Subcutaneous adipose tissue (tissue), 4 donors: ENCODE results near the gene MAP2K2. TPM values are rescaled to one million over a fixed set of nuclear protein-coding genes. Genes with fewer than 3 reads are reported as not detected.

Experiments used
- total RNA-seq, 4 donors: library from RNA; depleted of rRNA; stranded (reverse); fragments of >200 nt; gene quantifications; one replicate each; pipeline ENCODE4 v1.1.0, GENCODE V29; 2016
- TF ChIP-seq, protein P1 (sequence below): fragments of 450-650 bp; IDR thresholded peaks from one replicate; pipeline ENCODE4 v1.5.1; 2016; ENCODE audit warnings: low read depth, mild to moderate bottlenecking, control low read depth, antibody characterized with exemption, moderate library complexity

The MAP2K2 gene
- total RNA-seq, 4 donors from 2014 or later, result 39.3 to 66.1 (median 56.3) TPM

DNA sequence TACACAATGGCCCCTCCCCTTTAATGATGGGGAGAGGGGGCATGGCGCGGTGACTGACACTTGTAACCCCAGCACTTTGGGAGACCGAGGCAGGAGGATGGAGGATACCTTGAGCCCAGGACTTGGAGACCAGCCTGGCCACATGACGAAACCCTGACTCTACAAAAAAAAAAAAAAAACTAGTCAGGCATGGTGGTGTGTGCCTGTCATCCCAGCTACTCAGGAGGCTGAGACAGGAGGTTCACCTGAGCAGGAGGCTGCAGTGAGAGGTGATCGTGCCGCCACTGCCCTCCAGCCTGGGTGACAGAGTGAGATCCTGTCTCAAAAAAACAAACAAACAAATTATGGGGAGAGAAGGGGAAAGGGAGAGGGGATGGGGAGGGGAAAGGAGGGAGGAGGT lies 43.4 kb downstream of the MAP2K2 start:
- TF ChIP-seq, protein P1, sequence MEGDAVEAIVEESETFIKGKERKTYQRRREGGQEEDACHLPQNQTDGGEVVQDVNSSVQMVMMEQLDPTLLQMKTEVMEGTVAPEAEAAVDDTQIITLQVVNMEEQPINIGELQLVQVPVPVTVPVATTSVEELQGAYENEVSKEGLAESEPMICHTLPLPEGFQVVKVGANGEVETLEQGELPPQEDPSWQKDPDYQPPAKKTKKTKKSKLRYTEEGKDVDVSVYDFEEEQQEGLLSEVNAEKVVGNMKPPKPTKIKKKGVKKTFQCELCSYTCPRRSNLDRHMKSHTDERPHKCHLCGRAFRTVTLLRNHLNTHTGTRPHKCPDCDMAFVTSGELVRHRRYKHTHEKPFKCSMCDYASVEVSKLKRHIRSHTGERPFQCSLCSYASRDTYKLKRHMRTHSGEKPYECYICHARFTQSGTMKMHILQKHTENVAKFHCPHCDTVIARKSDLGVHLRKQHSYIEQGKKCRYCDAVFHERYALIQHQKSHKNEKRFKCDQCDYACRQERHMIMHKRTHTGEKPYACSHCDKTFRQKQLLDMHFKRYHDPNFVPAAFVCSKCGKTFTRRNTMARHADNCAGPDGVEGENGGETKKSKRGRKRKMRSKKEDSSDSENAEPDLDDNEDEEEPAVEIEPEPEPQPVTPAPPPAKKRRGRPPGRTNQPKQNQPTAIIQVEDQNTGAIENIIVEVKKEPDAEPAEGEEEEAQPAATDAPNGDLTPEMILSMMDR, result no peak

- TF ChIP-seq, protein P1, result no peak
Observed at GRCh38 chr19:4077800-4078684, 45.9 kb downstream of the MAP2K2 start.

GRCh38 chr19:4077007-4077374 lies 46.9 kb downstream of the MAP2K2 start:
- TF ChIP-seq, protein P1, result no peak

GRCh38 chr19:4075373-4075772 lies 48.5 kb downstream of the MAP2K2 start:
- TF ChIP-seq, protein P1, result no peak

GRCh38 chr19:4071610-4072009 lies 52.3 kb downstream of the MAP2K2 start:
- TF ChIP-seq, protein P1, result no peak

GRCh38 chr19:4069331-4069959 lies 54.5 kb downstream of the MAP2K2 start:
- TF ChIP-seq, protein P1, result no peak

GRCh38 chr19:4068047-4068966 lies 55.6 kb downstream of the MAP2K2 start:
- TF ChIP-seq, protein P1, result no peak
